ENCODE results near the gene SOS2.
"Not testable (repeated sequence)": the region's sequence is repeated elsewhere in the genome, so short reads cannot be mapped to it uniquely, and the experiment has no call there.

SOS2 gene

GRCh38 chr14:50228313-50228712, 3.1 kb downstream of the SOS2 start:
- in situ Hi-C loops (cut with MboI; ENCODE audit: low sequenced_read_pairs): no loop called here

GRCh38 chr14:50225974-50226297, 5.4 kb downstream of the SOS2 start:
- in situ Hi-C loops (cut with MboI; ENCODE audit: low sequenced_read_pairs): no loop called here

- in situ Hi-C loops (cut with MboI; ENCODE audit: low sequenced_read_pairs): no loop called here
Observed at GRCh38 chr14:50225067-50225973, 6.1 kb downstream of the SOS2 start.

- in situ Hi-C loops (cut with MboI; ENCODE audit: low sequenced_read_pairs): no loop called here
Observed at GRCh38 chr14:50222055-50222613, 9.2 kb downstream of the SOS2 start.

GRCh38 chr14:50218501-50218900, 12.9 kb downstream of the SOS2 start:
- in situ Hi-C loops (cut with MboI; ENCODE audit: low sequenced_read_pairs): no loop called here

- in situ Hi-C loops (cut with MboI; ENCODE audit: low sequenced_read_pairs): no loop called here
Observed at GRCh38 chr14:50215416-50215815, 16.0 kb downstream of the SOS2 start.

- in situ Hi-C loops (cut with MboI; ENCODE audit: low sequenced_read_pairs): no loop called here
Observed at GRCh38 chr14:50213795-50214194, 17.6 kb downstream of the SOS2 start.

GRCh38 chr14:50212726-50213125, 18.7 kb downstream of the SOS2 start:
- in situ Hi-C loops (cut with MboI; ENCODE audit: low sequenced_read_pairs): no loop called here

GRCh38 chr14:50210074-50210473, 21.3 kb downstream of the SOS2 start:
- in situ Hi-C loops (cut with MboI; ENCODE audit: low sequenced_read_pairs): no loop called here

GRCh38 chr14:50198499-50198898, 32.9 kb downstream of the SOS2 start:
- in situ Hi-C loops (cut with MboI; ENCODE audit: low sequenced_read_pairs): no loop called here

- in situ Hi-C loops (cut with MboI; ENCODE audit: low sequenced_read_pairs): no loop called here
Observed at GRCh38 chr14:50191499-50191898, 39.9 kb downstream of the SOS2 start.

- in situ Hi-C loops (cut with MboI; ENCODE audit: low sequenced_read_pairs): no loop called here
Observed at GRCh38 chr14:50186107-50186506, 45.3 kb downstream of the SOS2 start.

- in situ Hi-C loops (cut with MboI; ENCODE audit: low sequenced_read_pairs): no loop called here
Observed at GRCh38 chr14:50173891-50174290, 57.5 kb downstream of the SOS2 start.

- in situ Hi-C loops (cut with MboI; ENCODE audit: low sequenced_read_pairs): no loop called here
Observed at GRCh38 chr14:50171895-50172294, 59.5 kb downstream of the SOS2 start.

- in situ Hi-C loops (cut with MboI; ENCODE audit: low sequenced_read_pairs): not testable (repeated sequence)
Observed at GRCh38 chr14:50167381-50167780, 64.0 kb downstream of the SOS2 start.

- in situ Hi-C loops (cut with MboI; ENCODE audit: low sequenced_read_pairs): no loop called here
Observed at GRCh38 chr14:50156111-50156510, 75.3 kb downstream of the SOS2 start.

GRCh38 chr14:50148799-50149198, 82.6 kb downstream of the SOS2 start:
- in situ Hi-C loops (cut with MboI; ENCODE audit: low sequenced_read_pairs): no loop called here

- in situ Hi-C loops (cut with MboI; ENCODE audit: low sequenced_read_pairs): no loop called here
Observed at GRCh38 chr14:50139192-50139591, 92.2 kb downstream of the SOS2 start.

- in situ Hi-C loops (cut with MboI; ENCODE audit: low sequenced_read_pairs): no loop called here
Observed at GRCh38 chr14:50127802-50128201, 103.6 kb downstream of the SOS2 start.

GRCh38 chr14:50123062-50123461, 108.3 kb downstream of the SOS2 start:
- in situ Hi-C loops (cut with MboI; ENCODE audit: low sequenced_read_pairs): loop anchor here (25.0 kb wide), 1 partner anchor 261 kb away; the partner anchor contains the start of gene NEMF

GRCh38 chr14:50122291-50122690, 109.1 kb downstream of the SOS2 start:
- in situ Hi-C loops (cut with MboI; ENCODE audit: low sequenced_read_pairs): loop anchor here (25.0 kb wide), 1 partner anchor 260 kb away; the partner anchor contains the start of gene NEMF

- in situ Hi-C loops (cut with MboI; ENCODE audit: low sequenced_read_pairs): loop anchor here (25.0 kb wide), 1 partner anchor 259 kb away; the partner anchor contains the start of gene NEMF
Observed at GRCh38 chr14:50121486-50121885, 109.9 kb downstream of the SOS2 start.
